Adrenal gland (tissue), 12 donors: ENCODE data around the gene MIA2. TPM values are rescaled to one million over a fixed set of nuclear protein-coding genes. Genes with fewer than 3 reads are reported as not detected.

Experiments
- DNase-seq, 7 donors: peaks; one replicate each; pipeline ENCODE4 v3.0.0-alpha.2; 2019 to 2020
- H3K27ac ChIP-seq, 5 donors: fragments of 200-600 bp; sonication (generic) in 4 of 5; 1 replicate in 3 of 5; 2 replicates in 2 of 5; pipeline versions ENCODE4 v1.5.1 to v1.8.0; 2016 to 2020; ENCODE audit warnings: mild to moderate bottlenecking in 1 of 5
- H3K27me3 ChIP-seq: fragments of 200-600 bp; 2 replicates; pipeline ENCODE4 v1.8.0; 2021
- H3K36me3 ChIP-seq, 2 donors: fragments of 200-600 bp; replicated peaks in 1 of 2; 1 replicate in 1 of 2; 2 replicates in 1 of 2; pipeline versions ENCODE4 v1.5.1 to v1.8.0; 2018 to 2022
- H3K4me1 ChIP-seq, 2 donors: fragments of 200-600 bp; replicated peaks in 1 of 2; 1 replicate in 1 of 2; 2 replicates in 1 of 2; pipeline versions ENCODE4 v1.5.1 to v1.8.0; 2018 to 2021
- H3K4me3 ChIP-seq, 4 donors: fragments of 200-600 bp; sonication (generic) in 3 of 4; one replicate each; pipeline ENCODE4 v1.5.1; 2016 to 2018
- H3K9me3 ChIP-seq, 3 donors: fragments of 200-600 bp; sonication (generic) in 1 of 3; replicated peaks in 1 of 3; 1 replicate in 2 of 3; 2 replicates in 1 of 3; pipeline versions ENCODE4 v1.5.1 to v1.8.0; 2016 to 2021
- CTCF ChIP-seq, 6 experiments: fragments of 450-650 bp in 4 of 6; fragments of 200-600 bp in 2 of 6; sonication (generic) in 1 of 6; IDR thresholded peaks; 1 replicate in 5 of 6; 2 replicates in 1 of 6; pipeline versions ENCODE4 v1.5.1 to v1.8.0; 2016 to 2021; ENCODE audit warnings: antibody characterized with exemption in 6 of 6, mild to moderate bottlenecking in 2 of 6, moderate library complexity in 1 of 6
- POLR2A ChIP-seq, 2 donors: fragments of 450-650 bp; IDR thresholded peaks; one replicate each; pipeline ENCODE4 v1.6.1; 2017; ENCODE audit warnings: antibody characterized with exemption in 2 of 2, mild to moderate bottlenecking in 2 of 2, moderate library complexity in 1 of 2
- WGBS, 4 donors: extraction: QIAGEN DNeasy Blood & Tissue Kit in 2 of 4; methylation state at CpG; one replicate each; pipeline versions ENCODE4 v1.1.5 to v1.1.7; 2013 to 2017; 5-methylcytosine and 5-hydroxymethylcytosine counted together
- intact Hi-C, 2 donors: fragments of 100-400 bp; cut with DNase I; formaldehyde crosslinking; loops; one replicate each; pipeline versions ENCODE4 v1.14.1 to v1.15.0; 2022 to 2023
- polyA plus RNA-seq, 3 donors: library from polyadenylated mRNA; stranded (reverse); fragments of 200-250 nt in 2 of 3; fragments of 350-450 nt in 1 of 3; fragmentation: Illumina TruSeq in 1 of 3; extraction: RNeasy Lipid Tissue Mini Kit (QIAGEN cat#74804) in 1 of 3; gene quantifications; one replicate each; pipeline ENCODE4 v1.2.3, GENCODE V29; 2013 to 2014
- total RNA-seq, 9 donors: library from RNA; depleted of rRNA in 4 of 9; stranded (reverse); fragments of >200 nt in 4 of 9; fragments of 120-200 nt in 1 of 9; fragmentation: NEBNext Ultra II Directional in 1 of 9; extraction: Animal tissue kit (Norgen Biotek cat#: 25700) in 1 of 9; gene quantifications; one replicate each; pipeline versions ENCODE4 v1.1.0 to v1.2.4, GENCODE V29; 2013 to 2023
- donor health status: healthy with polysubstance abuse.
- donor health status: Bipolar disorder and iron deficiency.
- donor health status: DM: yes; HTN: yes; CAD: no.
- donor health status: DM: no; HTN: no; CAD: no.
- donor health status: DM: no; HTN: no; CAD: no.
- donor health status: DM: yes; HTN: yes; CAD: no.

Gene MIA2
- total and polyA plus RNA-seq, 12 donors, result 24.8 to 62.0 (median 41.5) TPM

- no peak for DNase-seq
Observed at GRCh38 chr14:39374851-39375250, 141.1 kb downstream of the MIA2 start.

GRCh38 chr14:39376667-39377403 lies 143.1 kb downstream of the MIA2 start:
- Histone ChIP-seq H3K27ac (peak overlapping the region; percentile 73 to 96 (median 89)), H3K27me3 (no peaks in the 10 kb centered on the region), H3K4me3 (peak overlapping the region in 1 of 4 donors; percentile 36), H3K9me3 (no peaks in the 10 kb centered on the region), H3K36me3 (no peaks in the 10 kb centered on the region), H3K4me1 (peaks cover 24 to 36% of the 10 kb centered on the region in 2 donors)
- WGBS, 4 donors, result 5 to 14% (median 11%) methylated on average over 4 of the region's 4 CpGs
- peak in 1 of 2 donors; percentile 41 for TF ChIP-seq POLR2A (IDR thresholded peaks at IDR 0.05)
- no peak for TF ChIP-seq CTCF (IDR thresholded peaks at IDR 0.05)
- intact Hi-C loops, result loop anchor here in 1 of 2 donors (10.0 kb wide), 1 partner anchor 48 kb away; no protein-coding TSS in a partner anchor
- peak in 2 of 7 donors; percentile 41 to 42 for DNase-seq

More at GRCh38 chr14:39374851-39375250, 141.1 kb downstream of the MIA2 start:
- Histone ChIP-seq H3K27ac (peak overlapping the region in 1 of 5 donors; percentile 41), H3K4me3 (no peak overlapping the region), H3K27me3 (no peaks in the 10 kb centered on the region), H3K4me1 (peaks cover 22 to 25% of the 10 kb centered on the region in 2 donors), H3K36me3 (no peaks in the 10 kb centered on the region), H3K9me3 (no peaks in the 10 kb centered on the region)
- intact Hi-C loops, result loop anchor here in 1 of 2 donors (10.0 kb wide), 1 partner anchor 50 kb away; no protein-coding TSS in a partner anchor
- TF ChIP-seq CTCF (IDR thresholded peaks at IDR 0.05) (no peak), POLR2A (IDR thresholded peaks at IDR 0.05) (no peak)

- intact Hi-C loops, result no loop called here
- Histone ChIP-seq H3K4me3 (no peak overlapping the region), H3K27ac (peak overlapping the region; percentile 20 to 81 (median 57)), H3K27me3 (no peaks in the 10 kb centered on the region), H3K4me1 (peaks cover 29 to 32% of the 10 kb centered on the region in 2 donors), H3K9me3 (no peaks in the 10 kb centered on the region), H3K36me3 (no peaks in the 10 kb centered on the region)
- 37 to 62% (median 48%) methylated on average over 4 of the region's 4 CpGs for WGBS, 4 donors
- TF ChIP-seq POLR2A (IDR thresholded peaks at IDR 0.05), result no peak
- TF ChIP-seq CTCF (IDR thresholded peaks at IDR 0.05), result no peak
- DNase-seq, result peak; percentile 56 to 82 (median 66)
Observed at GRCh38 chr14:39381366-39381765, 147.7 kb downstream of the MIA2 start.

- intact Hi-C loops, result no loop called here
- peak overlapping the region in 4 of 5 donors; percentile 57 to 81 (median 66) for H3K27ac ChIP-seq
- TF ChIP-seq CTCF (IDR thresholded peaks at IDR 0.05), result no peak
- TF ChIP-seq POLR2A (IDR thresholded peaks at IDR 0.05), result no peak
Observed at GRCh38 chr14:39382463-39382862, 148.7 kb downstream of the MIA2 start.

More at GRCh38 chr14:39382463-39382862, 148.7 kb downstream of the MIA2 start:
- Histone ChIP-seq H3K4me3 (no peak overlapping the region), H3K27me3 (no peaks in the 10 kb centered on the region), H3K9me3 (no peaks in the 10 kb centered on the region), H3K36me3 (no peaks in the 10 kb centered on the region), H3K4me1 (peaks cover 18 to 23% of the 10 kb centered on the region in 2 donors)
- 58 to 70% (median 61%) methylated on average over 3 of the region's 3 CpGs for WGBS, 4 donors
- no peak for DNase-seq
